ENCODE measurements around the gene SEC16A. TPM values are rescaled to one million over a fixed set of nuclear protein-coding genes. Genes with fewer than 3 reads are reported as not detected.

SEC16A gene
- total RNA-seq, 2 donors from 2014 or later, result 35.3 to 75.8 TPM

DNA sequence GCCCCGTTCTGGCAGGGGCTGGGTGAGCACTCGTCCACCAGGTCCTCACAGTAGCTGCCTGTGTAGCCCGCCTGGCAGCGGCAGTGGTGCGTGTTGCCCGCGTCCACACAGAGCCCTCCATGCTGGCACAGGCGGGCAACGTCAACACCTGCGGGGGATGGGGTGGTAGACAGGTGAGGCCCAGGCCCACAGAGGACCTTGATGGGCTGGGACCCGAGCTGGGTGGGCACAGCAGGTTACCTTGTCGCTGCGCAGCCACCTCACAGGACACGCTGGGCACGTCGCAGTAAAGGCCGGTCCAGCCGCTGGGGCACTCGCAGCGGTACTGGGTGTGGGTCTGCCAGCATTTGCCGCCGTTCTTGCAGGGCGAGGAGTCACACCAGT, 25.1 kb upstream of the SEC16A start:
- H3K9me3 ChIP-seq, result no peaks in the 10 kb centered on the region
- no peak for ATAC-seq
- intact Hi-C loops (cut with DNase I), result no loop called here
- H3K4me1 ChIP-seq, result no peaks in the 10 kb centered on the region
- no peaks in the 10 kb centered on the region for H3K27me3 ChIP-seq
- no peak for DNase-seq
- H3K36me3 ChIP-seq (replicated peaks in 1 of 2; ENCODE audit: insufficient read depth in 1 of 2, low read depth in 2 of 2), result peaks cover 43 to 71% of the 10 kb centered on the region in 2 donors
- TF ChIP-seq POLR2A (IDR thresholded peaks at IDR 0.05), result no peak
- TF ChIP-seq, protein P1, sequence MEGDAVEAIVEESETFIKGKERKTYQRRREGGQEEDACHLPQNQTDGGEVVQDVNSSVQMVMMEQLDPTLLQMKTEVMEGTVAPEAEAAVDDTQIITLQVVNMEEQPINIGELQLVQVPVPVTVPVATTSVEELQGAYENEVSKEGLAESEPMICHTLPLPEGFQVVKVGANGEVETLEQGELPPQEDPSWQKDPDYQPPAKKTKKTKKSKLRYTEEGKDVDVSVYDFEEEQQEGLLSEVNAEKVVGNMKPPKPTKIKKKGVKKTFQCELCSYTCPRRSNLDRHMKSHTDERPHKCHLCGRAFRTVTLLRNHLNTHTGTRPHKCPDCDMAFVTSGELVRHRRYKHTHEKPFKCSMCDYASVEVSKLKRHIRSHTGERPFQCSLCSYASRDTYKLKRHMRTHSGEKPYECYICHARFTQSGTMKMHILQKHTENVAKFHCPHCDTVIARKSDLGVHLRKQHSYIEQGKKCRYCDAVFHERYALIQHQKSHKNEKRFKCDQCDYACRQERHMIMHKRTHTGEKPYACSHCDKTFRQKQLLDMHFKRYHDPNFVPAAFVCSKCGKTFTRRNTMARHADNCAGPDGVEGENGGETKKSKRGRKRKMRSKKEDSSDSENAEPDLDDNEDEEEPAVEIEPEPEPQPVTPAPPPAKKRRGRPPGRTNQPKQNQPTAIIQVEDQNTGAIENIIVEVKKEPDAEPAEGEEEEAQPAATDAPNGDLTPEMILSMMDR (IDR thresholded peaks at IDR 0.05), result no peak
- no peak overlapping the region for H3K4me3 ChIP-seq
- 93% methylated on average over 23 of the region's 23 CpGs; no CpG with 5 or more reads in 1 of the 2 donors for WGBS, 2 donors
- no peak overlapping the region for H3K27ac ChIP-seq

- ATAC-seq (no peak), DNase-seq (no peak)
- WGBS, 2 donors, result 94 to 95% methylated on average over 7 to 27 of the region's 28 CpGs
- Histone ChIP-seq H3K4me3 (no peak overlapping the region), H3K27me3 (no peaks in the 10 kb centered on the region), H3K36me3 (replicated peaks in 1 of 2; ENCODE audit: insufficient read depth in 1 of 2, low read depth in 2 of 2) (peaks cover 43 to 71% of the 10 kb centered on the region in 2 donors), H3K4me1 (no peaks in the 10 kb centered on the region), H3K27ac (no peak overlapping the region), H3K9me3 (no peaks in the 10 kb centered on the region)
- TF ChIP-seq, protein P1 (IDR thresholded peaks at IDR 0.05), result no peak
- no peak for TF ChIP-seq POLR2A (IDR thresholded peaks at IDR 0.05)
- intact Hi-C loops (cut with DNase I), result no loop called here
Observed at GRCh38 chr9:136507221-136507991, 24.6 kb upstream of the SEC16A start.

- intact Hi-C loops (cut with DNase I), result no loop called here
Observed at GRCh38 chr9:136506425-136506824, 23.6 kb upstream of the SEC16A start.

GRCh38 chr9:136505406-136506403, 22.9 kb upstream of the SEC16A start:
- TF ChIP-seq, protein P1 (IDR thresholded peaks at IDR 0.05), result no peak
- no peak for TF ChIP-seq POLR2A (IDR thresholded peaks at IDR 0.05)

More at GRCh38 chr9:136506425-136506824, 23.6 kb upstream of the SEC16A start:
- no peak for DNase-seq
- no peak for ATAC-seq
- H3K4me1 ChIP-seq, result no peaks in the 10 kb centered on the region
- TF ChIP-seq, protein P1 (IDR thresholded peaks at IDR 0.05), result no peak
- TF ChIP-seq POLR2A (IDR thresholded peaks at IDR 0.05), result no peak
- H3K27me3 ChIP-seq, result no peaks in the 10 kb centered on the region
- no peak overlapping the region for H3K4me3 ChIP-seq
- no peaks in the 10 kb centered on the region for H3K9me3 ChIP-seq
- 96% methylated on average over 14 to 30 of the region's 30 CpGs for WGBS, 2 donors
- H3K36me3 ChIP-seq (replicated peaks in 1 of 2; ENCODE audit: insufficient read depth in 1 of 2, low read depth in 2 of 2), result peaks cover 47 to 67% of the 10 kb centered on the region in 2 donors
- no peak overlapping the region for H3K27ac ChIP-seq

More at GRCh38 chr9:136505406-136506403, 22.9 kb upstream of the SEC16A start:
- ATAC-seq, result no peak
- Histone ChIP-seq H3K4me1 (peaks cover 5% of the 10 kb centered on the region), H3K27ac (no peak overlapping the region), H3K27me3 (no peaks in the 10 kb centered on the region), H3K4me3 (no peak overlapping the region), H3K36me3 (replicated peaks in 1 of 2; ENCODE audit: insufficient read depth in 1 of 2, low read depth in 2 of 2) (peaks cover 47 to 61% of the 10 kb centered on the region in 2 donors), H3K9me3 (no peaks in the 10 kb centered on the region)
- no peak for DNase-seq
- 93 to 94% methylated on average over 27 to 30 of the region's 51 CpGs for WGBS, 2 donors
- intact Hi-C loops (cut with DNase I), result no loop called here

Measured in body of pancreas (tissue), 4 donors.